GM21576 (cell line): ENCODE results near the gene IP6K2.
A peak's percentile ranks its signal among the peaks of the same experiment; 100 is the strongest.

Experiments used
- ATAC-seq: cut with Tn5 transposase; IDR thresholded peaks from one replicate; pipeline ENCODE4 v1.9.1; 2021; ENCODE audit warnings: mild to moderate bottlenecking, moderate library complexity; ENCODE audit not compliant: unreplicated experiment

Gene IP6K2

GRCh38 chr3:48692551-48692950 is 24.5 kb downstream of the IP6K2 start:
- ATAC-seq, result no peak

GRCh38 chr3:48690846-48691458 is 26.1 kb downstream of the IP6K2 start:
- ATAC-seq, result no peak

GRCh38 chr3:48689384-48689783 is 27.6 kb downstream of the IP6K2 start:
- no peak for ATAC-seq

GRCh38 chr3:48688737-48689075 is 28.3 kb downstream of the IP6K2 start:
- ATAC-seq, result no peak

- no peak for ATAC-seq
Measured at GRCh38 chr3:48688032-48688736, 28.8 kb downstream of the IP6K2 start.

GRCh38 chr3:48687220-48687678 is 29.8 kb downstream of the IP6K2 start:
- no peak for ATAC-seq

DNA sequence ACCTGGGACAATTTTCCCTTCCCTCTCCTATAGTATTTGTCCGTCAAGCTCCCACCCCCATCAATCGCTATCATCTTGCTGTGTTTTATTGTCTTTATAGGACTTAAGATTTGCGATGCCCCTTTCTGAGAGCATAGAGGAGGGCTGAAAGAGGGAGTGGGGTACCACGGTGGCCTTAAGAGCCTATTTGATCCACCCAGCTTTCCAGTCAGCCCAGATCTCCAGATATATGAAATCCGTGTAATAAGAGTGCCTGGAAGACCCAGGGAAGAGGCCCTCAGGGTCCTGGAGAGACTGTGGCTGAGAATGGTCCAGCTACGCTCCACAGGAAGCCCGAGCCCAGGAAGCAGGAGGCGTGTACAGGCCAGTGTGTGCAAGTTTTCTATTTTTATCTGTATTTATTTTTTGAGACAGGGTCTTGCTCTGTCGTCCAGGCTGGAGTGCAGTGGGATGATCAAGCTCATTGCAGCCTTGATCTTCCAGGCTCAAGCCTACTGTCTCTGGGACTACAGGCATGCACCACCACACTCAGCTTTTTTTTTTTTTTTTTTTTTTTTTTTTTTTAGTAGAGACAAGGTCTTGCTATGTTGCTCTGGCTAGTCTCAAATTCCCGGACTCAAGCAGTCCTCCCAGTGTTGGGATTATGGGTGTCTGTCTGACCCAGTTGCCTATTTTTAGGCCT is 30.3 kb downstream of the IP6K2 start:
- no peak for ATAC-seq

GRCh38 chr3:48685603-48686511 is 31.2 kb downstream of the IP6K2 start, which contains the start of gene NCKIPSD:
Gene NCKIPSD, minus strand, starts transcription at chr3:48685915. Its CDS starts 108 bp downstream, at chr3:48685807.
- ATAC-seq, result peak; percentile 74

DNA sequence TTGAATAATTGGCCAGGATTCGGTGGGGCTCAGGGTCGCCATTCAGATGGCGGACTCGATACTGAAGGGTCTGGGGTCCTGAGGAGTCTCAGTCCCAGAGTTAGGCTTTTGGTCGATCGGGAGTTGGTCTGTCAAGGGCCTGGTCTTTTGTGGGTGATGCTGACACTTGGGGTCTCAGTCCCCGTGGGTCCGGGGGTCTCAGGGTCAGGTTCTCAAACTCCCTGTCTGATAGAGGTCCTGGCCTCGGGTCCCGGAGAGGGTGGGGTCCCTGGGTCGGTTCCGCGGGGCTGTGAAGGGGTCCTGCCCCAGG is 31.8 kb downstream of the IP6K2 start:
- no peak for ATAC-seq

GRCh38 chr3:48684480-48685143 is 32.4 kb downstream of the IP6K2 start:
- no peak for ATAC-seq

DNA sequence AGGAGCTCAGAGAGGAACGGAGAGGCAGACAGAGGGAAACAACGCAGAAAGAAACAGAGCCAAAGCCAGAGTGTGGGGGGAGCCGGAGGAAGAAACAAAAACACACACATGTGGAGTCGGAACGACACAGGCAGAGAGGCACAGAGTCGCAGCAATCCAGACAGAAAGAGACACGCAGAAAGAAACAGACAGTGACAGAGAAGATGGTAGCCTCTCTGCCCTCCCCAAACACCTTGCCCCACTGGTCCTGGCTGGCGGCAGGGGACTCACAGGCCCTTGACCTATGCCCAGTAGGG is 33.0 kb downstream of the IP6K2 start:
- no peak for ATAC-seq

DNA sequence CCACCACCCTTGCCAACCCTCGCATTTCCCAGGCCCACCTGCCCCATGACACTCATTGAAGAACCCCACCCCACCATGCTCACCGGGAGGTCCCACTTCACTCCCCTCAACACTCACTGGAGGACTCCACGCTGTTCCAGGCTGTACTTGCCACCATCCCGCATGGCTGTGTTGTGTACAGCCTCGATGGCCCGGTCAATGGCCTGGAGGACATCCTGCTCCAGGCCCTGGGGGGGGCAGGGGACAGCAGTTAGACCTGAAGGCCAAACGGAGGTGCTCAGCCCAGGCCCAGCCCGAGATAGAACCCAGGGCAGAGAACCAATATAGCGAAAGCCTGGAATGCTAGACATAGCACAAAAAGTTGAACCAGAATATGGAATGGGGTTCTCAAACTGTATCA is 34.2 kb downstream of the IP6K2 start:
- ATAC-seq, result no peak

GRCh38 chr3:48681974-48682610 is 34.9 kb downstream of the IP6K2 start:
- ATAC-seq, result no peak

DNA sequence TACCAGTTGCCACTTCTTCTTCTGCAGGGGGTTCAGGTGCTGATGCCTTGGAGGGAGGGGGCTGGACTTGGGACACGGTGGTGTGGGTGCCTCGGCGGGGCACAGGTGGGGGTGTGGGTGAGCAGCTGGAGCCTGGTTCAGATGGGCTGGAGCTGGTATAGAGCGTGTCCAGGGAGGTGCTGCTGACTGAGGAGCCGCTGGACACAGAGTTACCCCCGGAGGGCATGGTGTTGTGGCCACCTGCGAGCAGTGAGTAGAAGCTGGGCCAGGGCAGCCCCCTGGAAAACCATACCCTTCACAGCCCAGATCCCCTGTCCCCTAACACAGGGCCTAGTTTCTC is 35.5 kb downstream of the IP6K2 start:
- no peak for ATAC-seq

- no peak for ATAC-seq
Measured at GRCh38 chr3:48680811-48681540, 36.0 kb downstream of the IP6K2 start.

DNA sequence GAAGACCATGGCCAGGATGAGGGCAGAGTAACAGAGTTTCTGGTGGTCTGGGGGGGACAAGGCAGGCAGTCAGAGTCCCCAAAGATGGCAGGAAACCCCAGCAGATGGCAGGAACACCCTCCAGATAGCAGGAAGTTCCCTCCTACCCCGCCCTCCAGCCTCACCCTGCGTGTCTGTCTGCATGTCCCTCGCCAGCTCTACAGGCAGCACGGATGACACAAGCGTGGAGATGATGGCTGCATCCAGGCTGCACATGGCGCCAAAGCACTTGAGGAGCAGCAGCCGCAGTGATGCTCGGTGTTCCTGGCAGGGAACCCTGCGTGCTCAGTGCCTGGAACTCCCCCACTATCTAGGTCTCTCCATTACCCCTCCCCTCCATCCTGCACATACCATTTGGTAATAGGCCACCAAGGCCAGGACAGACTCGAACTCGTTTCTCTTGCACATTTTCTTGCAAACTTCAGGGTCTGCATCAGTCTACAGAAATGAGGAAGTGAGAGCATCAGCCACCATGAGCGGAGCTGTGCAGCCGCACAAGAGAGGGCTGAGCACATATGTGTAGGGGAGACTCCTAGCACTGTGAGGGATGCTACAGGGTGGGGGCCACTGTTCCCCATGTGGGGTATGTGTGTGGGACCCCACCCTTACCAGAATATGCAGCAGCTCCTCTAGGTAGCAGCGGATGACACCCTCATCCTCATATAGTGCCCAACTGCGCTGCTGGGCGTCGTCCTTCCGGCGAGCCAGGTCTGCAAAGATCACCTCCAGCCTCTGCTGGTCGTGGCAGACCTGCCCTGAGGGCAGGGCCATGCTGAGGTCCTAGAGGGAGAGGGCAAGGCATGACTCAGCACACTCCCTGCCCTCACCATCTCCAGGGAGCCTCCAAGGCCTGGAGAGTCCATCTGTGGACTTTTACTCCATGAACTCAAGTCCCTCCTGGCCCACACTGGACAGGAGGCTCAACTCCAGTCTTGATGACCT is 37.3 kb downstream of the IP6K2 start:
- no peak for ATAC-seq

- no peak for ATAC-seq
Measured at GRCh38 chr3:48678566-48679380, 38.2 kb downstream of the IP6K2 start.

GRCh38 chr3:48678056-48678455 is 39.0 kb downstream of the IP6K2 start:
- no peak for ATAC-seq
